Epithelial cell of proximal tubule (primary cell): ENCODE measurements around the gene TSLP. TPM values are rescaled to one million over a fixed set of nuclear protein-coding genes. Genes with fewer than 3 reads are reported as not detected.

Experiments used
- DNase-seq: peaks from one replicate; pipeline ENCODE4 v3.0.0-alpha.2; 2011; ENCODE audit warnings: low read depth
- H3K4me3 ChIP-seq: 2 replicates; pipeline ENCODE4 v1.5.1; 2011; ENCODE audit warnings: low read depth, mild to moderate bottlenecking, low read length
- total RNA-seq: library from RNA; depleted of rRNA; stranded (reverse); fragments of >200 nt; gene quantifications from 2 replicates; pipeline ENCODE4 v1.2.3, GENCODE V29; 2015
- TF ChIP-seq, protein P1 (sequence below): conservative IDR thresholded peaks from 2 replicates; pipeline ENCODE4 v1.5.1; 2012; ENCODE audit warnings: low read depth, mild to moderate bottlenecking, low read length

TSLP gene
- total RNA-seq, 1 donor from 2014 or later: 0.46 TPM

DNA sequence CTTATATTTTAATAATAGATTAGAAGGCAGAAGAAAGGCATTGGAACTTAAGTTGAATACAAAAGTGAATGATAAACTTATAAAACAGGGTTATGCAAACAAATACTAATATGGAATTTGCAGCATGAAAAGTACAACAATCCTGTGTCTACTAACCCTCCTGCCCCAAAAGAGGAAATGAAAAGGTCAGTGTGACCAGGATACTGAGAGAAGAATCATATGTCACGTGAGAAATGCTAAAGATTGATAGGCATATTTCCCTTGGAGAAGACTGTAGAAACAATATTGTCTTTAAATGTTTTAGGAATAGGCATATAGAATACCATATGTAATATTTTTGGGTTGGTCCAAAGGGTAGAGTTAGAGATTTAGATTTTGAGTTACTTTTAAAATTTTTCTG, 24.5 kb downstream of the TSLP start:
- no peak overlapping the region for H3K4me3 ChIP-seq
- TF ChIP-seq, protein P1, sequence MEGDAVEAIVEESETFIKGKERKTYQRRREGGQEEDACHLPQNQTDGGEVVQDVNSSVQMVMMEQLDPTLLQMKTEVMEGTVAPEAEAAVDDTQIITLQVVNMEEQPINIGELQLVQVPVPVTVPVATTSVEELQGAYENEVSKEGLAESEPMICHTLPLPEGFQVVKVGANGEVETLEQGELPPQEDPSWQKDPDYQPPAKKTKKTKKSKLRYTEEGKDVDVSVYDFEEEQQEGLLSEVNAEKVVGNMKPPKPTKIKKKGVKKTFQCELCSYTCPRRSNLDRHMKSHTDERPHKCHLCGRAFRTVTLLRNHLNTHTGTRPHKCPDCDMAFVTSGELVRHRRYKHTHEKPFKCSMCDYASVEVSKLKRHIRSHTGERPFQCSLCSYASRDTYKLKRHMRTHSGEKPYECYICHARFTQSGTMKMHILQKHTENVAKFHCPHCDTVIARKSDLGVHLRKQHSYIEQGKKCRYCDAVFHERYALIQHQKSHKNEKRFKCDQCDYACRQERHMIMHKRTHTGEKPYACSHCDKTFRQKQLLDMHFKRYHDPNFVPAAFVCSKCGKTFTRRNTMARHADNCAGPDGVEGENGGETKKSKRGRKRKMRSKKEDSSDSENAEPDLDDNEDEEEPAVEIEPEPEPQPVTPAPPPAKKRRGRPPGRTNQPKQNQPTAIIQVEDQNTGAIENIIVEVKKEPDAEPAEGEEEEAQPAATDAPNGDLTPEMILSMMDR: no peak

DNA sequence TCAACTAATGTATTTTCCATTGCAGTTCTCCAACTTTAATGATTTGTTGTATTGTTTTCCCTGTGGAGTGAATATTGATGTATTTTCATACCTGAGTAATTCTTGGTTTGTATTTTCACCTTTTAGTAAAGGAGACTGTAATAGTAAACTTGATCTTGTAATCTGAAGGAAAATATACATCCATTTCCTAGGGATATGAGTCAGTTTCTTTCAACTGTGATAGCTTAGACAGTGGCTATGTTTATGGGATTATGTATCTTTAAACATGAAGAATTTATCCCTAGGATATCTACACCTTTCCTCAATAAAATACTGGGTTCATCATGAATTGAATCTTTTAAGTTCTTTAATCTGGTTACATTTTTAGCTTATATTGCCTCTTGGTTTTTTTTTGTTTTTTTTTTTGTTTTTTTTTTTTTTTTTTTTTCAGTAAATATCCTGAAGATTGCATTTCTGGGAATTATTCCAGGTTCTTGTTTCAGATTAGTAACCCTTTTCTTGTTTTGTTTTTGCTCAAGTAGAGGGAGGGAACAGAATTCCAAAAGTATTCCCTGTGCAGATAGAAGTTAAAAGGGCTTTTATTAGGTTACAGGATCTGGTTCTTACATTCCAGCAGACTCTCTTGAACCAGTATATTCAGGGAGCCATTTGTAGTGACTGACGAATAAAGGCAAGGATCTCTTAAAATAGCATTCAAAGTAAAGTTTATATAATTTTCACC, 27.7 kb downstream of the TSLP start:
- H3K4me3 ChIP-seq: no peak overlapping the region
- TF ChIP-seq, protein P1: no peak
- DNase-seq: no peak

More for the DNA sequence above, 24.5 kb downstream of the TSLP start:
- no peak for DNase-seq

DNA sequence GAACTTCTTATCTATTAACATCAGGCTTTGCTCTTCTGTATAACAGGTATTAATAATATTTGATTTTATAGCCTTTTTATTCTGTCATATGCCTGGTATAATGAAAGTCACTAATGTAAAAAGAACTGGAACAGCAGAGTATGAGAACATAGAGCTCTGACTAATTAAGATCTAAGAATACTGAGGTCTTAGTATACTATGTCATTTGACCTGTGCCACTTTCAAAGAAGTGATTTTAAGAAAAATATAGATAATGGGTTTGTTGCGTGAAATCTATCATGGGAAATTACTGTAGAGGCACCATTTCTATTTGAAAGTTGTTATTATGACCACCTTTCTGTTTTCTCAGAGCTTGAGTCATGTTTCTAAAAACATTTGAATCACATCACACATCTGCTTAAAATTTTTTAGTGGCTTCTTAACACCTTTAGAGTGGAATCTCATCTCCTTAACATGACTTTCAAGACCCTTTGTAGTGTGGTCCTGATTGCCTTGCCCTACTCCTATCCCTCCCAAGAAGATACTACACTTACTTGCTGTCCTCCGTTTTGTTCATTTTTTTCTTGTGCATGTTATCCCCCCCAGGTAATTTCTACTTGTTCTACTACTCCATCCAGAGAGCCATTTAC, 34.9 kb downstream of the TSLP start:
- TF ChIP-seq, protein P1: no peak
- H3K4me3 ChIP-seq: no peak overlapping the region
- no peak for DNase-seq

DNA sequence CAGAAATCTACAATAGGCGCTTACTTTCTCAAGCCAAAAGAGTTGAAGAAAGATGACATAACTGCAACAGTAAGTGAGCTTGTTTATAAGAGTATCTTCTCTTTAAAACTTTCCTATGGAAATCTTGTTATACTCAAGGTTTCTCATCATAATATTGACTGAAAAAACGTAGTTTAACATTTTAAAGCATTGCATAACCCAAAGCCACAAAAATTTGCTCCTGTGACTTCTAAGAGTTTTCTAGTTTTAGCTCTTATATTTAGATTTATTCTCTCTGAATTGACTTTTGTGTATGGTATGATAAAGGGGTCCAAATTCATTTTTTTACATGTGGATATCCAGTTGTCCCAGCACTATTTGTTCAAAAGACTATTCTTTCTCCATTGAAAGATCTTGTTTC, 35.9 kb downstream of the TSLP start:
- no peak for DNase-seq
- TF ChIP-seq, protein P1: no peak
- no peak overlapping the region for H3K4me3 ChIP-seq

DNA sequence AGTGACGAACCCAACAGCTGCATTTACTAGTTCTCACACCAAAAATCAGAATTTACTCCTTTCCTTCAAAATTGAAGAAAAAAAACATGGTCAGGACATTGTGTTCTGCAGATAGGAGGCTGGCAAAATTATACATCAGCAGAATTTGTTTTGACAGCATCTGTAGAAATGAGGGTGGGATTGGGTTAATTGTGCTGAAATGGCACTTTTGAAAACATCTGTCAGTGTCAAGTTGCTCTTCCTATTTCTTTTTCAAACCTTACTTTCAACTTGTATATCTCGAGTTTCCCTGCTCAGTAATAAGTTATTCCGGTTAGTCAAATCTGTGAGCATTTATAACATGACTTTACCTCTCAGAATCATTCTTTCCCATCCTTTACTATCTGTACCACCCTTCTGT, 40.4 kb downstream of the TSLP start:
- no peak overlapping the region for H3K4me3 ChIP-seq
- TF ChIP-seq, protein P1: no peak
- DNase-seq: no peak

DNA sequence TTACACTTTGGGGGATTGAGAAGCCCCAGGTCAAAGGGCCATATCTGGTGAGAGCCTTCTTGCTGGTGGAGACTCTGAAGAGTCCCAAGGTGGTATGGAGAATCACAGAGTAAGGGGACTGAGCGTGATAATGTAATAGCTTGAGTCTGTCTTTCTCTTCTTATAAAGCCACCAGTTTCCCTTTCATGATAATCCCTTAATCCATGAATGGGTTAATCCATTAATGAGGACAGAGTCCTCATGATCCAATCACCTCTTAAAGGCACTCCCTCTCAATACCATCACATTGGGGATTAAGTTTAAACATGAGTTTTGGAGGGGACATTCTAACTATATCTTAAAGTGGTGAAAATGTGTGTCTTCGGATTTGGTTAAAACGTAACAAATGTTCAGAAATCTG, 42.2 kb downstream of the TSLP start:
- DNase-seq: no peak
- TF ChIP-seq, protein P1: no peak
- no peak overlapping the region for H3K4me3 ChIP-seq

DNA sequence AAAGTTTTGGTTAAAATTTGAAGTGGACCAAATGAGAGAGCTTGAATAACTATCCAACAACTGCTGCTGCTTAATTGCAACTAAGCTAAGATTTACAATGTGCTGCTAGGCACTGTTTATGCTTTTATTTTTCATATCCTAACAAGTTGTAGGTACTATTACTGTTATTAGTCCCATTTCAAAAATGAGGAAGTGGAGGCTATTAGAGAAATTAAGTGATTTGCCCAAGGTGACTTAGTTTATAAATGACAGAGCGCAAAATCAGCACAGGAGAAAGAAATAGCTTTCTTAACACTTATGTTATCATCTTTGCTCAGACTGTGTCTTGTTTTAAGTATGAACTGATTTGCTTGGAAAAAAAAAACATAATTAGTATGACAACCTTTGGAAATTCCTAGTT, 43.7 kb downstream of the TSLP start:
- no peak overlapping the region for H3K4me3 ChIP-seq
- TF ChIP-seq, protein P1: no peak
- DNase-seq: no peak
